NB4 (cell line): ENCODE measurements around the gene MAGEF1.

Experiments
- DNase-seq: peaks from one replicate; pipeline ENCODE4 v3.0.0; 2010; ENCODE audit warnings: low read depth
- H3K4me3 ChIP-seq: one replicate; pipeline ENCODE4 v1.5.1; 2011; ENCODE audit warnings: mild to moderate bottlenecking, low read depth, low read length, moderate library complexity
- CTCF ChIP-seq: IDR thresholded peaks from one replicate; pipeline ENCODE4 v1.5.1; 2012; ENCODE audit warnings: low read depth, low read length
- MAX ChIP-seq: IDR thresholded peaks from 2 replicates; pipeline ENCODE4 v1.6.1; 2011; ENCODE audit warnings: low read depth, low read length
- MYC ChIP-seq: IDR thresholded peaks from 2 replicates; pipeline ENCODE4 v1.6.1; 2011; ENCODE audit warnings: low read depth, low read length
- POLR2A ChIP-seq: IDR thresholded peaks from 2 replicates; pipeline ENCODE4 v1.6.1; 2011; ENCODE audit warnings: mild to moderate bottlenecking; ENCODE audit not compliant: insufficient read length; ENCODE audit errors: extremely low read depth

Gene MAGEF1

GRCh38 chr3:184711493-184712247 is at the start of gene MAGEF1:
Gene MAGEF1, minus strand, starts transcription at chr3:184712064. Its CDS starts 243 bp downstream, at chr3:184711821.
- peak within 1 kb of the TSS; percentile 70 for H3K4me3 ChIP-seq
- peak; percentile 96 for DNase-seq
- TF ChIP-seq MAX (peak; percentile 24; the same call in 1 of the 2 replicates), MYC (no peak; the same call in none of the 2 replicates), CTCF (no peak), POLR2A (peak; percentile 81)

- no peak overlapping the region for H3K4me3 ChIP-seq
- DNase-seq, result no peak
- no peak for TF ChIP-seq MYC
- no peak for TF ChIP-seq CTCF
- no peak for TF ChIP-seq MAX
- no peak for TF ChIP-seq POLR2A
Measured at GRCh38 chr3:184761075-184761841, 49.4 kb upstream of the MAGEF1 start.

- H3K4me3 ChIP-seq, result no peak overlapping the region
- TF ChIP-seq MYC (no peak), POLR2A (no peak), MAX (no peak), CTCF (no peak)
Measured at GRCh38 chr3:184760337-184761074, 48.6 kb upstream of the MAGEF1 start.

GRCh38 chr3:184759666-184760200 is 47.9 kb upstream of the MAGEF1 start:
- DNase-seq, result no peak
- TF ChIP-seq CTCF (no peak), MAX (no peak), MYC (no peak), POLR2A (no peak)
- no peak overlapping the region for H3K4me3 ChIP-seq

More at GRCh38 chr3:184760337-184761074, 48.6 kb upstream of the MAGEF1 start:
- no peak for DNase-seq

- DNase-seq, result no peak
- TF ChIP-seq CTCF, result no peak
- no peak for TF ChIP-seq MYC
- TF ChIP-seq MAX, result no peak
- TF ChIP-seq POLR2A, result no peak
- no peak overlapping the region for H3K4me3 ChIP-seq
Measured at GRCh38 chr3:184758056-184758455, 46.2 kb upstream of the MAGEF1 start.
